ENCODE results near the gene PDZK1IP1.

PDZK1IP1 gene

DNA sequence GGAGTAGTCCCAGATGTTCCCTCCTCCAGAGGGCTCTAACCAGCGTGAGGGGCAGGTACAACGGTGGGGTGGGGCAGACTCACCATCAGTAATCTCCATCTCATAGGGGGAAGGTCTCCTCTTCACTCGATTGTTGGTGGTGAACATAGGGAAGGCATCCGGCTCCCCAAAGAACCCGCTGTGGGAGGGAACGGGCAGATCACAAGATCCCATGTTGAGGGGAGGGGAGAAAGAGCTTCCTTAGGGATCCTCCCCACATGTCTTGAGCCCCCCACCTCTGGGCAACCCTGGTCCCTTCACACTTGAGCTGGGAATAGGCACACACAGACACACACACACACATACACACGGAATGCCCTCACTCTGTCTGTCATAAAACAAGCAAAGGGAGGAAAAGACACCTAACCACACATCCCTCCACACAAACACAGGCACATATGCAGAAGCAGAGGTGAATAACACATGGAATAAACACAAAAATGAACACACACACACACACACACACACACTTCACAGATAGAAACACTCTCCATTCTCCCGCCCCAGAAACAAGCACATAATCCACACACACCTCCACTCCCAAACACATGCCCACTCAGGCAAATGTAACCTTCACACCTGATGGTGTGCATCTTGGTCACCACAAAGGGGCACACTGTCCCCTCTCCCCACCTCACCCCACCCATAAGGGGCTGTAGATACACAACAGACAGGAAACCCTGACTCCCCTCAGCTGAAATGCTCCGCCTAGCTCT, 34.3 kb upstream of the PDZK1IP1 start:
- no peak for DNase-seq (ENCODE audit: low spot score)
- TF ChIP-seq CTCF (conservative IDR thresholded peaks at IDR 0.05; ENCODE audit: low read depth), result no peak
- no peak overlapping the region for H3K27ac ChIP-seq
- POLR2A ChIA-PET (ENCODE audit: low non-redundant PET), result no interaction called here
- CTCF ChIA-PET, result interaction anchor here (0.6 kb wide), 1 partner anchor 160 kb away, joined by 5 read pairs; no protein-coding TSS in a partner anchor

DNA sequence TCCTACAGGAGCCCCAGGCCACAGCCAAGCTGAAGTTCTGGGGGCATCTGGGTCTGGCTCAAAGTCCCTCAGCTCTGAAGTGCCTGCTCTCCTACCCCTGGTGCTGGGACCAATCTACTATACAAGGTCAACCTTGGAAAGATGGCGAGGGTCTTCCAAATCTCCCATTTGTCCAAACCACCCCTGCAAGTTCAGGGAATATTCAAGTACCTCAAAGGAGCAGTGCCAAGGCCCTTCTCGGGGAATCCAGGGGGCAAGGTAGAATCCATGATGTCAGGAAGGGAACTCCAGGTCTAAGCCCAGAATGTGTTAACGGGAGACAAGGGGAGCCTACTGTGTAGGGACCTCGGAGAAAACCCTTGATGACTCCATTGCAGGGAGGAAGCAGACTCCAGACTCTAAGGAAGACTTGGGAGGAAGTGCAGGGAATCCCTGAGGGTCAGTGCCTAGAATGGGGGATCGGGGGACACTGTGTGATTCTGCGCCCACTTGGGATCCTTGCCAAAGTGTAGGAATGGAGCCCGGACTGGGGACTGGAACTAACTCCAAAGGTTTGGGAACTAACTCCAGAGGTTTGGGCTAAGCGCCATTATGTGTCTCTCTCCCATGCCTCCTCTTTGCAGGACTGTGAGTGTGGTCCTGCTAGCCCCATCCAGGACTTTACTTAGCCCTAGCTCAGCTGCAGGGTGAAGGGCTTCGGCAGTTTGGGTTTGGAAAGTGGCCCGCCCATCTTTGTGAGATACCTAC, 33.5 kb upstream of the PDZK1IP1 start:
- POLR2A ChIA-PET (ENCODE audit: low non-redundant PET), result no interaction called here
- CTCF ChIA-PET, result no interaction called here
- no peak for DNase-seq (ENCODE audit: low spot score)
- no peak for TF ChIP-seq CTCF (conservative IDR thresholded peaks at IDR 0.05; ENCODE audit: low read depth)
- no peak overlapping the region for H3K27ac ChIP-seq

DNA sequence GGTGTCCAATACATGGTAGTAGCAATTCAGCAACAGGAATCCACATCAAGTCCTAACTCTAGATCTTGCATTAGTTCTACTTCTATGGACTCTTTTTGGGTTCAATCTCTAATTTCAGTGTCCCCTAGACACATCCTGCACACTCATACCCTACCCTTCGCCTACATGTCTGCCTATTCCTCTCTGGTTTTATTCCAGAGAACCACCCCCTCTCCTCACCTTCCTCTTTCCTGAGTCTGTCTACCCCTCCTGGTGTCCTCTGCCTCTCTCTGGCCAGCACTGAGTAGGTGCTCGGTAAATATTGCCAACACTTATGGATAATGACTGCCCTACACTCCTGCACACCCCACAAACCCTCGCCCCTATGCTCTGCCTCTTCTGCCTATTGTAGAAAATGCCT, 32.6 kb upstream of the PDZK1IP1 start:
- no peak for TF ChIP-seq CTCF (conservative IDR thresholded peaks at IDR 0.05; ENCODE audit: low read depth)
- ChIA-PET POLR2A (ENCODE audit: low non-redundant PET) (no interaction called here), CTCF (no interaction called here)
- DNase-seq (ENCODE audit: low spot score), result no peak
- H3K27ac ChIP-seq, result no peak overlapping the region

- DNase-seq (ENCODE audit: low spot score), result no peak
- ChIA-PET CTCF (interaction anchor here (1.1 kb wide), 1 partner anchor 27 kb away, joined by 3 read pairs; no protein-coding TSS in a partner anchor), POLR2A (ENCODE audit: low non-redundant PET) (no interaction called here)
- no peak for TF ChIP-seq CTCF (conservative IDR thresholded peaks at IDR 0.05; ENCODE audit: low read depth)
- no peak overlapping the region for H3K27ac ChIP-seq
These were observed 29.9 kb upstream of the PDZK1IP1 start for GRCh38 chr1:47219590-47220220.

DNA sequence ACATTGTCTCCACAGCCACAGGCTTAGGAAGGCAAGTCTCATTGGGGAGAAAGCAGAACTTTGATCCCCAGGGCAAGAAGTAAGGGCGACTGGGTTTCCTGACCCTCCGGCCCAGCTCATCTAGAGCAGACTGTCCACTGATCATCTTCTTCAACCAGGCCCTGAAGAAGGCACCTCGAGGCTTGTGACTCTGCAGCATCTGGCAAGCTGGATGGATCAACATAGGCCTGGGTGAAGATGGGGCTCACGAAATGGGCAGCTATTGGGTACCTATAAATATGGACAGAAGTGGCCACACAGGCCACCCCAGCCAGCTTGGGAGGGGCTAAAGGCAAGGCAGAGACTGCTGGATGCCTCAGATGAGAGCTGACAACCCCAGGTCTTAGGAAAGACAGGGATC, 29.2 kb upstream of the PDZK1IP1 start:
- ChIA-PET CTCF (interaction anchor here (1.1 kb wide), 1 partner anchor 26 kb away, joined by 3 read pairs; no protein-coding TSS in a partner anchor), POLR2A (ENCODE audit: low non-redundant PET) (no interaction called here)

More for the DNA sequence above, 29.2 kb upstream of the PDZK1IP1 start:
- no peak for DNase-seq (ENCODE audit: low spot score)
- TF ChIP-seq CTCF (conservative IDR thresholded peaks at IDR 0.05; ENCODE audit: low read depth), result no peak
- no peak overlapping the region for H3K27ac ChIP-seq

All from RWPE1 (cell line).